ENCODE data around the gene PXDC1.

GRCh38 chr6:3714111-3714510 is 37.4 kb downstream of the PXDC1 start:
- TF ChIP-seq MYC (IDR thresholded peaks at IDR 0.05; ENCODE audit: low read depth, low read length) = no peak
- TF ChIP-seq, protein P1, sequence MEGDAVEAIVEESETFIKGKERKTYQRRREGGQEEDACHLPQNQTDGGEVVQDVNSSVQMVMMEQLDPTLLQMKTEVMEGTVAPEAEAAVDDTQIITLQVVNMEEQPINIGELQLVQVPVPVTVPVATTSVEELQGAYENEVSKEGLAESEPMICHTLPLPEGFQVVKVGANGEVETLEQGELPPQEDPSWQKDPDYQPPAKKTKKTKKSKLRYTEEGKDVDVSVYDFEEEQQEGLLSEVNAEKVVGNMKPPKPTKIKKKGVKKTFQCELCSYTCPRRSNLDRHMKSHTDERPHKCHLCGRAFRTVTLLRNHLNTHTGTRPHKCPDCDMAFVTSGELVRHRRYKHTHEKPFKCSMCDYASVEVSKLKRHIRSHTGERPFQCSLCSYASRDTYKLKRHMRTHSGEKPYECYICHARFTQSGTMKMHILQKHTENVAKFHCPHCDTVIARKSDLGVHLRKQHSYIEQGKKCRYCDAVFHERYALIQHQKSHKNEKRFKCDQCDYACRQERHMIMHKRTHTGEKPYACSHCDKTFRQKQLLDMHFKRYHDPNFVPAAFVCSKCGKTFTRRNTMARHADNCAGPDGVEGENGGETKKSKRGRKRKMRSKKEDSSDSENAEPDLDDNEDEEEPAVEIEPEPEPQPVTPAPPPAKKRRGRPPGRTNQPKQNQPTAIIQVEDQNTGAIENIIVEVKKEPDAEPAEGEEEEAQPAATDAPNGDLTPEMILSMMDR (IDR thresholded peaks at IDR 0.05; ENCODE audit: extremely low read depth in 1 of 2, insufficient read depth in 1 of 2, low read depth in 1 of 2, low read length in 2 of 2) = no peak
- TF ChIP-seq POLR2A (IDR thresholded peaks at IDR 0.05; ENCODE audit: low read depth, low read length) = no peak
- TF ChIP-seq POLR2AphosphoS5 (IDR thresholded peaks at IDR 0.05; ENCODE audit: insufficient read depth, low read depth, low read length) = no peak
- TF ChIP-seq, protein P2, sequence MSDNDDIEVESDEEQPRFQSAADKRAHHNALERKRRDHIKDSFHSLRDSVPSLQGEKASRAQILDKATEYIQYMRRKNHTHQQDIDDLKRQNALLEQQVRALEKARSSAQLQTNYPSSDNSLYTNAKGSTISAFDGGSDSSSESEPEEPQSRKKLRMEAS (IDR thresholded peaks at IDR 0.05; ENCODE audit: insufficient read depth, insufficient read length) = no peak
- TF ChIP-seq EZH2 (IDR thresholded peaks at IDR 0.05; ENCODE audit: borderline replicate concordance, low read depth, low read length, severe bottlenecking) = no peak

Data from endothelial cell of umbilical vein (primary cell).